DND-41 (cell line): ENCODE data around the gene CATSPERZ.
A peak's percentile ranks its signal among the peaks of the same experiment; 100 is the strongest.

Experiments used
- CTCF ChIP-seq: IDR thresholded peaks from 2 replicates; pipeline ENCODE4 v1.5.1; 2012; ENCODE audit warnings: borderline replicate concordance, low read length, moderate library complexity, mild to moderate bottlenecking; ENCODE audit not compliant: poor library complexity, severe bottlenecking; ENCODE audit errors: extremely low read depth
- EZH2 ChIP-seq: IDR thresholded peaks from 3 replicates; pipeline ENCODE4 v1.6.1; 2012; ENCODE audit warnings: borderline replicate concordance, low read depth, mild to moderate bottlenecking, moderate library complexity, low read length, inconsistent platforms; ENCODE audit not compliant: severe bottlenecking

DNA sequence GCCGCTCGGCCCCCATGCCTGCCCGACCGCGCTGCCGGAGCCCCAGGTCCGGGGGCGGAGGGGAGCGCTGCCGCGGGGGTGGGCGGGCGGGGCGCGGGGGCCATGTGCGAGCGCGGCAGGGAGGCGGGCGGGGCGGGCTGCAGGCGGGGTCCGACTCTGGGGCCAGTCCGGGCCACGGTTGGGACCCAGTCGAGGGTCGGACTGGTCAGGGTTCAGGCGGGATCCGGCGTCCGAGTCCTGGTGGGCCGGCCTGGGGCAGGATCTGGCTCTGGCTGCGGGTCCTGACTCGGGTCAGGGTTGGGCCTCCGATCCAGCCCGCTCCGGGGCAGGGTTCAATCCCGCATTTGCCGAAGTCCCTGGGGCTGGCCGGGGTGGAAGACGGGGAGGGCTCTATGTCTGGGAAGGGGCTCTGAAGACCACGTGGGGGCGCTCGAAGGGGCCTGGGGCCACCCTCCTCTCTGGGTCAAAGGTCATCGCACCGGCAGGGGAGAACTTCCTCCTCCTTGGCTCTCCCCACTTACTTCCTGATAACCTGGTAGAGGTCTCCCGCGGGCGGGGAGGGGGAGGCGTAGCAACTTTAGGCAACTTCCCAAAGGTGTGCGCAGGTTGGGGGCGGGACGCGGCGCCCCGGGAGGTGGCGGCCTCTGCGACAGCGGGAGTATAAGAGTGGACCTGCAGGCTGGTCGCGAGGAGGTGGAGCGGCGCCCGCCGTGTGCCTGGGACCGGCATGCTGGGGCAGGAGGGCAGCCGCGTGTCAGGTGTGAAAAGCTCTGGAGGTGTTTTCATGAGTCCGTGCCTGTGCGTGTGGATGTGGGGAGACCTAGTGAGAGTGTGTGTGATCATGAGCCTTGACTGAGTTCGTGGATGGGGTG lies 5.8 kb downstream of the CATSPERZ start:
- peak; percentile 66 for TF ChIP-seq CTCF
- no peak for TF ChIP-seq EZH2
